ENCODE measurements around the gene TGIF1. TPM values are rescaled to one million over a fixed set of nuclear protein-coding genes. Genes with fewer than 3 reads are reported as not detected.

TGIF1 gene
- total RNA-seq, 1 experiment from 2014 or later = 172 TPM

GRCh38 chr18:3424280-3424890, 25.6 kb upstream of the TGIF1 start:
- intact Hi-C loops (cut with micrococcal nuclease) = no loop called here
- Mint-ChIP-seq H3K36me3 (ENCODE audit: insufficient read depth, unreplicated experiment) (no peaks in the 10 kb centered on the region), H3K4me1 (ENCODE audit: insufficient read depth, unreplicated experiment) (no peaks in the 10 kb centered on the region), H3K9me3 (ENCODE audit: unreplicated experiment) (no peaks in the 10 kb centered on the region), H3K4me3 (ENCODE audit: unreplicated experiment) (no peak overlapping the region), H3K27ac (ENCODE audit: low read depth, unreplicated experiment) (no peak overlapping the region), H3K27me3 (ENCODE audit: insufficient read depth, unreplicated experiment) (no peaks in the 10 kb centered on the region)
- POLR2A ChIA-PET = interaction anchor here (1.0 kb wide), 1 partner anchor 11 kb away, joined by 4 read pairs; no protein-coding TSS in a partner anchor
- no peak for DNase-seq (ENCODE audit: unreplicated experiment)
- CTCF ChIA-PET = interaction anchor here (1.1 kb wide), 1 partner anchor 66 kb away, joined by 3 read pairs; no protein-coding TSS in a partner anchor
- no peak for TF ChIP-seq CTCF (IDR thresholded peaks at IDR 0.05; ENCODE audit: unreplicated experiment)
- BruUV-seq (replicated peaks) = no TSS peak

GRCh38 chr18:3425030-3425429, 24.9 kb upstream of the TGIF1 start:
- DNase-seq (ENCODE audit: unreplicated experiment) = no peak
- intact Hi-C loops (cut with micrococcal nuclease) = no loop called here
- no peaks in the 10 kb centered on the region for H3K27me3 Mint-ChIP-seq (ENCODE audit: insufficient read depth, unreplicated experiment)
- no peak overlapping the region for H3K4me3 Mint-ChIP-seq (ENCODE audit: unreplicated experiment)
- CTCF ChIA-PET = interaction anchor here (1.1 kb wide), 1 partner anchor 66 kb away, joined by 3 read pairs; no protein-coding TSS in a partner anchor
- no TSS peak for BruUV-seq (replicated peaks)
- no peak for TF ChIP-seq CTCF (IDR thresholded peaks at IDR 0.05; ENCODE audit: unreplicated experiment)
- POLR2A ChIA-PET = no interaction called here
- H3K27ac Mint-ChIP-seq (ENCODE audit: low read depth, unreplicated experiment) = no peak overlapping the region
- no peaks in the 10 kb centered on the region for H3K36me3 Mint-ChIP-seq (ENCODE audit: insufficient read depth, unreplicated experiment)
- no peaks in the 10 kb centered on the region for H3K4me1 Mint-ChIP-seq (ENCODE audit: insufficient read depth, unreplicated experiment)
- H3K9me3 Mint-ChIP-seq (ENCODE audit: unreplicated experiment) = no peaks in the 10 kb centered on the region

- ChIA-PET CTCF (no interaction called here), POLR2A (no interaction called here)
- no peak for TF ChIP-seq CTCF (IDR thresholded peaks at IDR 0.05; ENCODE audit: unreplicated experiment)
- DNase-seq (ENCODE audit: unreplicated experiment) = no peak
- Mint-ChIP-seq H3K9me3 (ENCODE audit: unreplicated experiment) (no peaks in the 10 kb centered on the region), H3K36me3 (ENCODE audit: insufficient read depth, unreplicated experiment) (no peaks in the 10 kb centered on the region), H3K4me1 (ENCODE audit: insufficient read depth, unreplicated experiment) (no peaks in the 10 kb centered on the region), H3K27ac (ENCODE audit: low read depth, unreplicated experiment) (no peak overlapping the region), H3K4me3 (ENCODE audit: unreplicated experiment) (no peak overlapping the region), H3K27me3 (ENCODE audit: insufficient read depth, unreplicated experiment) (no peaks in the 10 kb centered on the region)
- intact Hi-C loops (cut with micrococcal nuclease) = no loop called here
- BruUV-seq (replicated peaks) = no TSS peak
Observed at GRCh38 chr18:3425446-3425845, 24.5 kb upstream of the TGIF1 start.

- no peak for DNase-seq (ENCODE audit: unreplicated experiment)
- H3K27me3 Mint-ChIP-seq (ENCODE audit: insufficient read depth, unreplicated experiment) = no peaks in the 10 kb centered on the region
- POLR2A ChIA-PET = no interaction called here
- TF ChIP-seq CTCF (IDR thresholded peaks at IDR 0.05; ENCODE audit: unreplicated experiment) = no peak
- no peak overlapping the region for H3K27ac Mint-ChIP-seq (ENCODE audit: low read depth, unreplicated experiment)
- CTCF ChIA-PET = no interaction called here
- no peaks in the 10 kb centered on the region for H3K36me3 Mint-ChIP-seq (ENCODE audit: insufficient read depth, unreplicated experiment)
- no TSS peak for BruUV-seq (replicated peaks)
- H3K4me1 Mint-ChIP-seq (ENCODE audit: insufficient read depth, unreplicated experiment) = no peaks in the 10 kb centered on the region
- no peaks in the 10 kb centered on the region for H3K9me3 Mint-ChIP-seq (ENCODE audit: unreplicated experiment)
- no peak overlapping the region for H3K4me3 Mint-ChIP-seq (ENCODE audit: unreplicated experiment)
- intact Hi-C loops (cut with micrococcal nuclease) = no loop called here
Observed at GRCh38 chr18:3426074-3426473, 23.9 kb upstream of the TGIF1 start.
